CD4-positive, alpha-beta T cell treated with Interleukin-12 subunit alpha and Interleukin-12 subunit beta, for 1 hour (primary cell): ENCODE data around the gene LUC7L2.
"Not testable (repeated sequence)": the region's sequence is repeated elsewhere in the genome, so short reads cannot be mapped to it uniquely, and the experiment has no call there.

Experiments
- DNase-seq: peaks from one replicate; pipeline ENCODE4 v3.0.0-alpha.2; 2020

Gene LUC7L2

DNA sequence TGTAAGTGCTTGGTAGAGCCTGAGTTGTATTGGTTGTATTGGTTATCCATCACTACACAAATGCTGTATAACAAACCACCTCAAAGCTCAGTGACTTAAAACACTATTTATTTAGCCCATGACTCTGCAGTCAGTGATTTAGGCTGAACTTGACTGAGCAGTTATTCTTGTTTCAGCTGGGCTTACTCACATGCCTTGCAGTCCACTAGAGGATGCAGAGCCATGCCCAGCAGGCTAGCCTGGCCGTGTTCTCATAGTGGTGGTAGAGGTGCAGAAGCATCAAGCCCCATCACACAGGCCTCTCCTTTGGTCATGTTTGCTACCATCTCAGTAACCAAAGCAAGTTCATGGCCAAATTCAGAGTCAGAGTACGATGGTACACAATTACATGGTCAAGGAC lies 43.9 kb downstream of the LUC7L2 start:
- DNase-seq, result no peak

- DNase-seq, result no peak
These were observed 47.9 kb downstream of the LUC7L2 start for GRCh38 chr7:139407555-139407954.

GRCh38 chr7:139414743-139415402 lies 55.2 kb downstream of the LUC7L2 start:
- DNase-seq, result not testable (repeated sequence)

DNA sequence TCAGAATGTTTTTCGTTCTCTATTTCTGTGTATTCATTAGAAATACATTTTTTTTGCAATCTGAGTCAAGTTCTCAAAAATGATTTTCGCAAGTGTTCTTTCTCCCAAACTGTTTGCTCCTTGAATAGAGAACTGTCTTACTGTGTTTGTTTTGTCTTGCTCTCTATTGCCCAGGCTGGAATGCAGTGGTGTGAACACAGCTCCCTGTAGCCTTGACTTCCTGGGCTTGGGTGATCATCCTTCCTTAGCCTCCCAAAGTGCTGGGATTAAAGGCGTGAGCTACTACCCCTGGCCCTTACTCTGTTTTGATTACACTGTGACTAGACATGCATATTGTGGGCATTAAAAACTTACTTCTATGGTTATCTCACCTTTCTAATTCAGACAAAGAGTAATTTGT lies 56.7 kb downstream of the LUC7L2 start:
- no peak for DNase-seq

- no peak for DNase-seq
These were observed 57.8 kb downstream of the LUC7L2 start for GRCh38 chr7:139417478-139417877.

GRCh38 chr7:139421123-139421522 lies 61.4 kb downstream of the LUC7L2 start:
- no peak for DNase-seq

GRCh38 chr7:139422126-139422525 lies 62.4 kb downstream of the LUC7L2 start:
- no peak for DNase-seq

DNA sequence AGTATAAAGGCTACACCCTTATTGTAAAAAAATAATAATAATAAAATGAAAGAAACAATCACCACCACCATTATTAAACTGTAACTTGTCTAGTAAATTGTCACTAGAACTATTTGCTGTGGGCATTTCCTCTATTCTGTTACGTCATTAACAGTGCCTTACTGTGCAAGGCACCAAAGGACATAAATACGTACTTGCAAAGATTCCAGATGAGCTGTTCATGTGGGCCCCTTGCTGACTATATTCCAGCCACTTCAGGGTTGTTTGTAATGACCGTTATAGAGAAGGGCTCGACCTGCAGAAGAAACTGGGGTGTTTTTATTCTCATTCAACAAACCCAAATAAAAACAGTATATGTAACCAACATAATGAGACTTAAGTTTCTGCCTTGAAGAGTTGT lies 63.4 kb downstream of the LUC7L2 start:
- no peak for DNase-seq

DNA sequence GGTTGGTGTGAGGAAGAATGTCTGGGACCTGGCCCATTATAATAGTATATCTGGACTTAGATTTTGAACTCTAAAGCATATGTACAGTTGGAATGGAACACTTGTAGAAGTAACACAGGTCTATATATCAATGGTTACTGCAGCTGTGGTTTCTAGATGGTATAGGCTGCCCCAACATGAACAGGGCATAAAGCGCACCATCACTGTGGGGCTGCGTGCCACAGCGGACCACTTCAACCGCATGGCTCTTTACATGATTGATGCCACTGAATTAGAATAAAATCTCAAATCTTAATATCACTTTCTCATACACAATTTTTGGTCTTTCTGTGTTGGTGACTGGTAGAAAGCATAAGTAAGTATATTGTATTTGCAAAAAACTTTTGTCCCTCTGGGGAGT lies 64.3 kb downstream of the LUC7L2 start:
- DNase-seq, result no peak

GRCh38 chr7:139425701-139426100 lies 66.0 kb downstream of the LUC7L2 start:
- DNase-seq, result not testable (repeated sequence)

- DNase-seq, result no peak
These were observed 66.7 kb downstream of the LUC7L2 start for GRCh38 chr7:139426258-139427028.

DNA sequence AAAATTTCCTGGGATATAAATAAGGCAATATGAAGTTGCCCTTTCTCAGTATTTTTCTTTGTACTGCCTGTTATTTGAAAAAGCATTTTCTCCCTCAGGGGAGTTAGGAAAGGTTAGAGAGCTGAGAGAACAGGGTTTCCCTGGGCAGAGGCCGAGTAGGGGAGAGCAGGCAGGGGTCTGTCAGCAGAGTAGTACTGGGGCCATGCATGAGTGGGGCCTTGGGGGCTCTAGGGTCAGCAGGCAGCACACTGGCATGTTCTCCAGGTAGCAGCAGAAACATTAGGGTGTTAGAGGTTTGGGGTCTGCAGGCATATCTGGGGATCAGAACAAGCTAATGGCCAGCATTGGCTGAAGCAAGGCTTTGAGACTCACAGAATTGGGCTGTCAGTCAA lies 67.3 kb downstream of the LUC7L2 start:
- DNase-seq, result no peak

GRCh38 chr7:139427788-139428187 lies 68.1 kb downstream of the LUC7L2 start:
- no peak for DNase-seq

DNA sequence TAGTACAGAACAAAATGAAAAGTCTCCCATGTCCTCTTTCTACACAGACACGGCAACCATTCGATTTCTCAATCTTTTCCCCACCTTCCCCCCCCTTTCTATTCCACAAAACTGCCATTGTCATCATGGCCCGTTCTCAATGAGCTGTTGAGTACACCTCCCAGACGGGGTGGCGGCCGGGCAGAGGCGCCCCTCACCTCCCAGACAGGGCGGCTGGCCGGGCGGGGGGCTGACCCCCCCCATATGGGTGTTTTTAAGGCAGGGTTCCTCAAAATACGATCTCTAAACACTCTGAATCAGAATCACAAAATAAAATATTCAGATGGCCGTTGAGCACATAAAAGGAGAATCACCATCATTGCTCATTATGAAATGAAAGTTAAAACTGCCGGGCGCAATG lies 70.0 kb downstream of the LUC7L2 start:
- DNase-seq, result not testable (repeated sequence)

GRCh38 chr7:139430443-139430842 lies 70.7 kb downstream of the LUC7L2 start:
- no peak for DNase-seq

- no peak for DNase-seq
These were observed 71.3 kb downstream of the LUC7L2 start for GRCh38 chr7:139431010-139431409.

- no peak for DNase-seq
These were observed 71.8 kb downstream of the LUC7L2 start for GRCh38 chr7:139431459-139431858.

DNA sequence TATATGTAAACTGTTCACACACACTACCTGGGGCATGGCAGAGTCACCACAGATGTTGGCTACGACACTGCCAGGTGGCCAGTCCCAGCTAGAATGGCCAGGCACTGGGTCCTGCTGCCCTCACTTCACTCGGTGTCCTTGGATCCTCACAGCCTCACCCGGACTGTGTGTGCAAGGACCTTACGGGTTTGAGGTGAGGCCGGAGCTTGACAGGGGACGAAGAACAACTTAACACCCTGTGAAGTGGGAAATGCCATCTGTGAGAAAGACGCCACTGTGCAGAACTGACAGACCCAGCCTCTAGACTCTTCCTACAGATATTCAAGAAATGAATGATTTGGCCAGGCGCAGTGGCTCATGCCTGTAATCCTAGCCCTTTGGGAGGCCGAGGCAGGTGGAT lies 77.1 kb downstream of the LUC7L2 start:
- no peak for DNase-seq

GRCh38 chr7:139439375-139439774 lies 79.7 kb downstream of the LUC7L2 start:
- no peak for DNase-seq

GRCh38 chr7:139441961-139442360 lies 82.3 kb downstream of the LUC7L2 start:
- no peak for DNase-seq

DNA sequence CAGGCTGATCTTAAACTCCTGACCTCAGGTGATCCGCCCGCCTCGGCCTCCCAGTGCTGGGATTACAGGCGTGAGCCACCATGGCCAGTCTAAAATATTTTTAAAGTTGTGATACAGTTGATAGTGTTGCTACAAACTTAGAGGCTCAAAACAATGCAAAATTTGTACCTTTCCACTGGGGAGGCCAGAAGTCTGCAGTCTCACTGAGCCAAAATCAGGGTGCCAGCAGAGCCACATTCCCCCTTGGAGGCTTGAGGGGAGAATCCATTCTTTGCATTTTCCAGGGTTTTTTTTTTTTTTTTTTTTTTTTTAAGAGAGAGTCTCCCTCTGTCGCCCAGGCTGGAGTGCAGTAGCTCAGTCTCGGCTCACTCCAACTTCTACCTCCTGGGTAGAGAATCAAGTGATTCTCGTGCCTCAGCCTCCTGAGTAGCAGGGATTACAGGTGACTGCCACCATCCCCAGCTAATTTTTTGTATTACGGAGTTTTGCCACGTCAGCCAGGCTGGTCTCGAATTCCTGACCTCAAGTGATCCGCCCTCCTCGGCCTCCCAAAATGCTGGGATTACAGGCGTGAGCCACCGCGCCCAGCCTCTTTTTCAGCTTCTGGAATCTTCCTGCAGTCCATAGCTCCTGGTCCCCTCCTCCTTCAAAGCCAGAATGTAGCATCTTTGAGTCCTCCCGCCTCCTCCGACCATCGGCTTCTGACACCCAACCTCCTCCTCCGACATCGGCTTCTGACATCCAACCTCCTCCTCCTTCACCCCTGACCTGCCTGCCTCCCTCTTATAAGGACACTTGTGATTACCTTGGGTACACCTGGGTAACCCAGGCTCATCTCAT lies 86.6 kb downstream of the LUC7L2 start:
- DNase-seq, result no peak

- no peak for DNase-seq
These were observed 91.2 kb downstream of the LUC7L2 start for GRCh38 chr7:139450851-139451250.

DNA sequence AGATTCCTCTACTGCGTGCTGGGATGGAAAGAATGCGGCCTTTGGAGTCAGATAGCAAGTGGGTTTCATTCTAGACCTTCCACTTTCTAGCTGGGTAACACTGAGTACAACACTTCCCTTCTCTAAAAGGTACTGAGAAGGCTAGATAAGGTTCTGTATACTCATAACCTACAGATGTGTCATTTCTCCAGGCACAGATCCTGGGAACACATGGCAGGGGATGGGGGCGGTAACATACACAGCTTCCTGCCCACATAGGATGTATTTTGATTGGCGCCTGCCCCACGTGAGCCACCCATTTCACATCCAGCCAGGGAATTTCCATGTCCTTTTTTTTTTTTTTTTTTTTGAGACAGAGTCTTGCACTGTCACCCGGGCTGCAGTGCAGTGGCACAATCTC lies 91.9 kb downstream of the LUC7L2 start:
- DNase-seq, result no peak
